ENCODE data around the gene STK35.

The STK35 gene

GRCh38 chr20:2133318-2134183, 31.9 kb downstream of the STK35 start:
- DNase-seq (ENCODE audit: low read depth in 2 of 2) = no peak

- DNase-seq (ENCODE audit: low read depth in 2 of 2) = no peak
These were observed 33.4 kb downstream of the STK35 start for GRCh38 chr20:2135013-2135412.

GRCh38 chr20:2136275-2136674, 34.6 kb downstream of the STK35 start:
- DNase-seq (ENCODE audit: low read depth in 2 of 2) = no peak

GRCh38 chr20:2137552-2138201, 36.0 kb downstream of the STK35 start:
- DNase-seq (ENCODE audit: low read depth in 2 of 2) = no peak

- DNase-seq (ENCODE audit: low read depth in 2 of 2) = no peak
These were observed 36.8 kb downstream of the STK35 start for GRCh38 chr20:2138396-2138795.

GRCh38 chr20:2139250-2139649, 37.6 kb downstream of the STK35 start:
- DNase-seq (ENCODE audit: low read depth in 2 of 2) = no peak

GRCh38 chr20:2139736-2140135, 38.1 kb downstream of the STK35 start:
- no peak for DNase-seq (ENCODE audit: low read depth in 2 of 2)

- DNase-seq (ENCODE audit: low read depth in 2 of 2) = no peak
These were observed 38.9 kb downstream of the STK35 start for GRCh38 chr20:2140561-2140960.

- DNase-seq (ENCODE audit: low read depth in 2 of 2) = no peak
These were observed 40.3 kb downstream of the STK35 start for GRCh38 chr20:2141600-2142575.

GRCh38 chr20:2142649-2143048, 41.0 kb downstream of the STK35 start:
- DNase-seq (ENCODE audit: low read depth in 2 of 2) = no peak

GRCh38 chr20:2143594-2143993, 42.0 kb downstream of the STK35 start:
- no peak for DNase-seq (ENCODE audit: low read depth in 2 of 2)

- no peak for DNase-seq (ENCODE audit: low read depth in 2 of 2)
These were observed 43.2 kb downstream of the STK35 start for GRCh38 chr20:2144850-2145249.

- no peak for DNase-seq (ENCODE audit: low read depth in 2 of 2)
These were observed 43.7 kb downstream of the STK35 start for GRCh38 chr20:2145376-2145775.

- DNase-seq (ENCODE audit: low read depth in 2 of 2) = no peak
These were observed 44.6 kb downstream of the STK35 start for GRCh38 chr20:2146080-2146867.

- no peak for DNase-seq (ENCODE audit: low read depth in 2 of 2)
These were observed 47.9 kb downstream of the STK35 start for GRCh38 chr20:2149507-2149906.

- DNase-seq (ENCODE audit: low read depth in 2 of 2) = no peak
These were observed 49.0 kb downstream of the STK35 start for GRCh38 chr20:2150660-2151059.

GRCh38 chr20:2151858-2152281, 50.2 kb downstream of the STK35 start:
- no peak for DNase-seq (ENCODE audit: low read depth in 2 of 2)

- DNase-seq (ENCODE audit: low read depth in 2 of 2) = no peak
These were observed 50.7 kb downstream of the STK35 start for GRCh38 chr20:2152317-2152716.

GRCh38 chr20:2153326-2153725, 51.7 kb downstream of the STK35 start:
- no peak for DNase-seq (ENCODE audit: low read depth in 2 of 2)

- no peak for DNase-seq (ENCODE audit: low read depth in 2 of 2)
These were observed 54.6 kb downstream of the STK35 start for GRCh38 chr20:2156224-2156623.

Measured in stimulated activated CD4-positive, alpha-beta T cell treated with anti-CD3 and anti-CD28 coated beads, Interleukin-15, amount 100 ng/mL, for 48 hours (primary cell).